ENCODE results near the gene ISM1.

Gene ISM1

DNA sequence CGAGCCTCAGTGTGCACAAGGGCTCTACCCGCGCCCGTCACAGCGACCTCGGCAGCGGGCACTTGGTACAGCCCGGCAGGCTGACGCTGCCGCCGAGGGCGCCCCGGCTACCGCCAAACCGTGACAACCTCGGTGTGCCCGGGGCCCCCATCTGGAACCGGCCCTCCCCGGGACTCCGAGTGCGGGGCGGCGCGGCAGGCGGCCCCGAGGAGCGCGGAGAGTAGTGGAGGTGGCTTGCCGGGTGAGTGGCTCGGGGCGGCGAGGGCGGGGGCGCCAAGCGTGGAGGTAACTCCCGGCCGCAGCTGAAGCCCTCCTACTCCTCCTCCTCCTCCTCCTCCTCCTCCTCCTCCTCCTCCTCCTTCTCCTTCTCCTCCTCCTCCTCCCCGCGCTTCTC is at the start of gene ISM1:
ISM1 (plus strand) TSS at position 371 of the 394 bp plus-strand sequence. CDS start 503 bp downstream, outside the sequence.
- no peak for DNase-seq (ENCODE audit: low read depth)

DNA sequence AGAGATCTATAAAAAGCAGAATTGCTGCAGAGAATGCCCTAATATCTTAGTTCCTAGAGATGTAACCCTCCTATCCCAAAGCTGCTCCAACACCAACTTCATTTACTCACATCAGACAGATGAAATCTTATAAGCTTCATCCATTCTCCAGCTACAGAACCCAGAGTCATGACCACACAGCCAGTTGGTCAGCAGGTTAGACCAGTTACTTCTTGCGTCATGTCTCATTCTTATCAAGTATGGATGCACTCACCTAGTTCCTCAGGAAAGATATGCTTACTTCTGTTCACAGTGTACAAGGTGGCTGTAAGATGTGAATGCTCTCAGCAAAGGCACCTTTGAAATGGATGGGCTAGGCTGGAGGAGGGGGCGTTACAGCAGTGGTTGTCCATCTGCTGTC is 47.9 kb upstream of the ISM1 start:
- DNase-seq (ENCODE audit: low read depth): no peak

DNA sequence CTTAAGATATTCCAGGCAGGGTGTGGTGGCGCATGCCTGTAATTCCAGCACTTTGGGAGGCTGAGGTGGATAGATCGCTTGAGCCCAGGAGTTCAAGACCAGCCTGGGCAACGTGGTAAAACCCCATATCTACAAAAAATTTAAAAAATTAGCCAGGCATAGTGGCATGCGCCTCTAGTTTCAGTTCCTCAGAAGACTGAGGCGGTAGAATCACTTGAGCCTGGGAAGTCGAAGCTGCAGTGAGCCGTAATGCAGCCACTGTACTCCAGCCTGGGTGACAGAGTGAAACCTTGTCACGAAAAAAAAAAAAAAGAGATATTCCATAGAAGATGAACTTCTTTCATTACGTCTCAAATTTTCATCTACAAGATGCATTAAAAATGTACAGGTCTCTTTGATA is 46.7 kb upstream of the ISM1 start:
- DNase-seq (ENCODE audit: low read depth): no peak

DNA sequence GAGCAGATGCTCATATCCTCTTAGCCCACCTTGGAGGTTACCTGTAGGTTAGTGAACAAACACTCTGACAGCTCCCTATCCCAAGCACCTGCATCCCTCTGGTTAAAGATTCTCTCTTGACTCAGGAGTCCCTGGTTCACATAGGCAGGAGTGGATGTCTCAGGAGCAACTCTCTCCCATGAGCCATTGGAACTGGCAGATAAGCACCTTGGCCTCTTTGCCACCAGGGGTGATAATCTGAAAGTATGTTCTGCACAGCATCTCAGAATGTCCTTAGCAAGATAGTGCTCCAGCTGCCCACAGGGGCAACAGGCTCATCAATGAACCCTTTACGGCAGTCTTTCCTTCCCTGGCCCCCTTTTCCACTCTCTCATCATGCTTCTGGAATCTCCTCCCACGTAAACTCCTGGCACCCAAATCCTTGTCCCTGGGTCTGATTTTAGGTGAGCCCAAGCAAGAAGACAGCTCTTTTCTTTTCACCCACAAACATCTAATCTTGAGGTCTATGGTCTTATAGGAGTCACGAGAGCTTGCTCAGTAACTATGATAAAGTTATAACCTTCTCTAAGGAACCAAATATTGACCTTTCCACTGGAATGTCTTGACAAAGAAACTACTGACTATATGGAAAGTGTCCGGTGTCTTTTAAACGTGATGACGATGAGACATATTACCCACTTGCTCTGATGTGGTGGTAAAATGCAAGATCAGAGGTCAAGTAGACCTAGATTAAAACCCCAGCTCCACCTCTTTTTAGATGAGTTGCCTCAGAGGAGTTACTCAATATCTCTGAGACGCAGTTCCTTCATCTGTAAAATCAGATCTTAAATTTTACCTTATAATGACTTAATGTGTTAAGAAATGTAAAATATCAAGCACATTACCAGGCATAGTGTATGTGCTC is 39.8 kb upstream of the ISM1 start:
- DNase-seq (ENCODE audit: low read depth): no peak

DNA sequence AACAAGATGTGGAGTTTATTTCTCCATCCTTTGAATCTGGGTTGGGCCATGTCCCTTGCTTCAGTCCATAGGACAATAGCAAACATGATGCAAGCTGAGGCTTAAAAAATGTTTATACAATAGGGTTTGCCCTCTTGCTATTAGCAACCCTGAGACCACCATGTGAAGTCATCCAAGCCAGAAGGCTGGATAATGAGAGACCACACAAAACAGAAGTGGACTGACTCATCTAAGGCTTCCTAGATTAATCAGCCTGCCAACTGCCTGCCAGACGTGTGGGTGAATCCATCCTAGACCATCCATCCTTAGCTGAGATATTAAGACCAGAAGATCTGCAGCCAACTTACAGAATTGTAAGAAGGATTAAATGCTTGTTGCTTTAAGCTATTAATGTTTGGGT is 38.1 kb upstream of the ISM1 start:
- DNase-seq (ENCODE audit: low read depth): no peak

DNA sequence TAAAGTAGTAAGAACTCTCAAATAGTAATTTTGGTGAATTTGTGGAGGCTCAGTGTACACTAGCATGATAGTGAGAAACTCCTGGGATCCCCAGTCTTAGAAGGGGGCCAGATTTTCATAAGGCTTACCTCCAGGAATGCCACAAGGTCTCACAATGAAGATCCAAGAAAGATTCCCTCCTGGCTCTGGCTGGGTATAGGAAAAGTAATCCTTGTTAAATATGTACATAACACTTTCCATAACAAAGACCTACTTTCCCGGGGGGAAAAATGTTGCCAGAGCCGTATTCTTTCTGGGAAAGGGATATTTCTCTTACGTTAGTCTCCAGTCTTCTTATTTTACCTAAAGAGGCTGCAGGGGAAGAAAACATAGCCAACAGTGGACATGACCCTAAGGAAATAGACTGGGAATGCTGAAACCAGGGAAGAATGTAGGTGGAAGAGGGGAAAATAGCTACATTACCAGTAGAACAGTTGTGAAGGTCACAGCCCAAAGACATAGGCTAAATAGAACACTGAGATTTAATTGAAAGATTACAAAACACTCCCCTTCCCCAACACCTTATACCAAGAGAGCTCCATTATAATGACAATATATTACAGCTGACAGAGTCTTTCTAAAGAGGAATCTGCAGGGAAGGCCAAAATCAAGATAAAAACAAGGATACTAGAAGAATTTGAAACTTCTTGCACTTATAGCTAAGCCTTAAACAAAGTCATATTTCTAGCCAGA is 34.9 kb upstream of the ISM1 start:
- no peak for DNase-seq (ENCODE audit: low read depth)

DNA sequence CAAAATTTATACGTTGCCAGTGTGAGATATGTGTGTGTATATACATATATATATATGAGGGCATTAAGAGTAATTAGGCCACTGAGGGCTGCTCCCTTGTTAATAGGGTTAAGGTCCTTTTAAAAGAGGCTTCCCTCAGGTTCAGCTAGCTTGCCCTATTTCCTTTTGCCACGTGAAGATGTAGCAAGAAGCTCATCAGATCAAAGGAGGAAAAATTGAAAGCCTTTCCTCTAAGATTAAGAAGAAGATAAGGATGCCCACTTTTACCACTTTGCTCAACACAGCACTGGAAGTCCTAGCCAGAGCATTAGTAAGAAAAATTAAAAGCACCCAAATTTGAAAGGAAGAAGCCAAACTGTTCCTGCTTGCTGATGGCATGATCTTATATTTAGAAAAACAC is 33.2 kb upstream of the ISM1 start:
- DNase-seq (ENCODE audit: low read depth): no peak

DNA sequence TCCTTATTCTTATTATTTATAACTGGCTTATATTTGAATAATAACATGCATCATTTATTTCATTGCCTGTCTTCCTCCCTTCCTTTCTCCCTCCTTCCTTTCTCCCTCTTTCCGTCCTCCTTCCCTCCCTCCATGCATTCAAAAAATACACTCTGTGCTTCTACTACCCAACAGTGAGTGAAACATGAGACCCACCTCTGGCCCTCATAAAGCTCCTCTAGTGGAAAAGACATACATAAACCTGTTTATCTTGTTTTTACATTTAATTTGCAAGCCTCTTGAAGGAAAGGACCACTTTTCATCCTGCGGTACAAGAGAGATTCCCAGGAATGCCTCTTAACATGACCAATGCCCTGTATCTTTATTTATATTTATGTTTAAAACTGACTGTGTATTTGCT is 21.8 kb upstream of the ISM1 start:
- no peak for DNase-seq (ENCODE audit: low read depth)

DNA sequence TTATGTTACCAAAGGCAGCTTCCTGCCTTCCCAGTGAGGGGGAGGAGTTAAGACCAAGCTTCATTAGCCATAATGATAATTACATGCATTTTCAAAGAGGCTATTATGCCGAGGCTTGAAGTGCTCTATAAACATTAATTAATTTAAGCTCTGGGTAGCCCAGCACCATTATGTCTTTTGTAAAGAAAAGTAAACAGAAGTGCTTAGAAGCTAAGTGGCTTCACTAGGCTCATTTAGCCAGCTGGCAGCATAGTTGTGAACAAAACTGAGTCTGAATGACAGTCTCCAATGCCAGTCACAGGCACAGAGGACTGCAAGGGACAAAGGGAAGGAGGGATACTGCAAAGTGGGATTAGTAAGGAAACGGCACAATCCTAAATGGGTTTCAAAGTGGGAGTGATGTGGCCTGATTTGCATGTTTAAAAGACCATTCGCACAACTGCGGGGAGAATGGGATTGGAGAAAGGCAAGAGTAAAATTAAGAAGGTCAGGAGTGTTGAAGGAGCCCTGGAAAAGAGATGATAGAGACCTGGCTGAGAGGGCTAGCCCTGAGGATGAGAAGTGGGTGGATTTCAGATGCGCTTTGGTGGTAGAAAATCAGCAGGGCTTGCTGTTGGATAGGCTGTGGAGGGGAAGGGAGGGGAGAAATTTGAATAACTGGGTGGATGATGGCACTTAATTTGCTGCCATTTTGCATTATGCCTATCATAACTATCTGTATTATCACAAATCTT is 20.1 kb upstream of the ISM1 start:
- DNase-seq (ENCODE audit: low read depth): no peak

DNA sequence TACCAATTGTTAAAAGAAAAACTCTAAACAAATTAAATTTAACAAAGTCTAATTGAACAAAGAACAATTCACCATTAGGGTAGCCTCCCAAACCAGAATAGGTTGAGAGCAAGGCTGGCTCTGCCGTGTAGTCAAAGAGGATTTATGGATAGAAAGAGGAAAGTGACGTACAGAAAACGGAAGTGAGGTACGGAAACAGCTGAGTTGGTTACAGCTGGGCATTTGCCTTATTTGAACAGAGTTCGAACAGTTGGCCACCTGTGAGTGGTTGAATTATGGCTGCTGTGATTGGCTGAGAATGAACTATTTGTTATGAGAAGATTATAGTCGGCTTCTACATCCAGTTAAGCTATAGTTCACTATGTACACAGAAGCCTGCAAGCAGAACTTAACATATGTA is 18.5 kb upstream of the ISM1 start:
- DNase-seq (ENCODE audit: low read depth): no peak

DNA sequence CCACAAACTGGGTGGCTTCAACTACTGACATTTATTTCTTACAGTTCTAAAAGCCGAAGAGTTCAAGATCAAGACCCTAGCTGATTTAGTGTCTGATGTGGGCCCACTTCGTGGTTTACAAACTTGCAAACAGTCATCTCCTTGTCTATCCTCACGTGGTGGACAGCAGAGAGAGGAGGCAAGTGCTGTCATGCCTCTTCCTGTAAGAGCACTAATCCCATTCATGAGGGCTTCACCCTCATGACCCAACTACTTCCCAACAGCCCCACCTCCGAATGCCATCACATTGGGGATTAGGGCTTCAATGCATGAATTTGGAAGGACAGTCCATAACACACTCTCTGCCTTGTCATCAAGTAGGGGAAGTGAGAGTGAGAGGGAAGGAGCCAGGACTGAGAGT is 15.6 kb upstream of the ISM1 start:
- no peak for DNase-seq (ENCODE audit: low read depth)

DNA sequence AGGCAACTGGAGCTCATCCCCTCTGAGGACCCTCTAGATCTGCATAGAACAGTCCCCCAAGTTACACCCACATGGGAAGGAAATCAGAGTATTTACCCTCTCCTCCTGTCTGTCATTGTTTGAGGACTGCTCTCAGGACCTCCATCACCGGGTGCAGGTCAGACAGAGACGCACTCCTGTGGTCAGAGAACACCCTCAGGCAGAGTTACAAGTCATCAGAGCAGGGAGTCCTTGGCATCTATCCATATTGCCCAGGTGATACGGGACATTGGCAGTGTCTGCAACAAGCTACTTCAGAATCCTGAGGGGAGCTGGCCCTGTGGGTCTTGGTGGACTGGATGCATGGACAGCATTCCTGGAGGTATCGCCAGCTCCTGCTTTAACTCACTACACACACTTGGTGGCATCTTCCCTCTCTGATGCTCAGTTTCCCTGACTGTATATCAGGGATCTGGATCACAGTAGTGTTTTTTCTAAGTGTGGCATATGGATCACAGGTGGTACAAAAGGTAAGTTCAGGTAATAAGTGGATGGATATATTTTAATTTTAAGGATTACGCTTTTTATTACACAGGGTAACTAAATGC is 15.1 kb upstream of the ISM1 start:
- DNase-seq (ENCODE audit: low read depth): no peak

DNA sequence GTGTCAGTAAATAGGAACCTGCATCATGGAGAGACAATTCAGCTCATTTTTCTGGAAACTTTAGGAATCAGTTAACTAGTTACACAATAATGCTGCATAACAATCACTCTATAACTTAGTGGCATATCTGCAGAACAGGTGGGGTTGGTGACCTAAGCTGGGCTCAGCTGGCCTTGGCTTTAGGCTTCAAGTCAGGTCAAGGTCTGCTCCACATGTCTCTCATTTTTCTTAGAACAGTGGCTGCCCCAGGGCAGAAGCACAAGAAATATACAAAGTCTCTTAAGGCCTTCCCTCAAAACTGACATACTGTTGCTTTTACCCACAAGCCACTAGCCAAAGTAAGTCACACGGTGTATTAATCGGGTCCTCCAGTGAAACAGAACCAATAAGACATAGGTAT is 14.1 kb upstream of the ISM1 start:
- no peak for DNase-seq (ENCODE audit: low read depth)

DNA sequence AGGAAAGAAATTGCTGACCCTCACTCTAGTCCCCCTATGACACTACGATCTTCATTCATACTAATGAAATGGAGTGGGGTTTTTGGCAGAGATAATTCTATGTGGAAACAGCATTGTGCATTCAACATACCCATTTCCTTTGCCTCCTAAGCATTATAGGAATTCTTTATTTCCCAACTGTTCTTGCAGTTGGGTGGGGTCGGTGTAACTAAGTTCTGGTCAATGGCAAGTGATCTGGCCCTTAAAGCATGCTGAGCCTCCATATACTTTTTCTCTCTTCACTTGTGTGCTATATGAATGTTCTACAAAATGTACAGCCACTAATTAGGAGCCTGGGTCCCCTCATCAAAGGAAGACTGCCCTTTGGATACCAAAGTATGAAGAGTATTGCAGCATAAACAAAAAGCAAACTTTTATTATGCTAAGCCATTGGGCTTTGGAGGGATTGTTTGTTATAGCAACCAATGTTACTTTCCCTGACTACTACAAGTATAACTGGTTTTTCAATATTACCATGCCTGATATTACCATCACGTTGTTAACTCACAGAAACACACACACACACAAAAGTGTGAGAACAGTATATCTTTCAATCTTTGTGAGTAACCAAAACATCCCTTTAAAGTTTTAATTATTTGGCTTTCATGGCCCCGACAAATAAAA is 9.0 kb upstream of the ISM1 start:
- no peak for DNase-seq (ENCODE audit: low read depth)

DNA sequence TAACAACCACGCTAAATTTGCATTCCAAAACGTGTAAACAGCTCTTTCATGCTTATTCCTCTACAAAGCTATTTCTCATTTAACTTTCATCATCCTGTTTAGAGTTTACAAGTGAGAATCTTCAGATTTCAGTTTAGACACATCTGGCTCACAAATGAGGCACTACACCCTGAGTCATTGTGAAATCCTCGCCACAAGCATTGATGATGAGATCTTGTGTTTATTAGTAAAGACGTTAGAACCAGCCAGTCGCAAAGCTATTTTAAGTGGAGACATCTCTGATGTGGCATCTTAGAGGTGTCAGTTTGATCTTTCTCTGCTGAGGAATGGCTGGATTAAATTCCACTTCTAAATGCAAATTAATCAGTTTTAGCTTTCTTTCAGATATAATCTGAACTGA is 8.3 kb upstream of the ISM1 start:
- DNase-seq (ENCODE audit: low read depth): no peak

DNA sequence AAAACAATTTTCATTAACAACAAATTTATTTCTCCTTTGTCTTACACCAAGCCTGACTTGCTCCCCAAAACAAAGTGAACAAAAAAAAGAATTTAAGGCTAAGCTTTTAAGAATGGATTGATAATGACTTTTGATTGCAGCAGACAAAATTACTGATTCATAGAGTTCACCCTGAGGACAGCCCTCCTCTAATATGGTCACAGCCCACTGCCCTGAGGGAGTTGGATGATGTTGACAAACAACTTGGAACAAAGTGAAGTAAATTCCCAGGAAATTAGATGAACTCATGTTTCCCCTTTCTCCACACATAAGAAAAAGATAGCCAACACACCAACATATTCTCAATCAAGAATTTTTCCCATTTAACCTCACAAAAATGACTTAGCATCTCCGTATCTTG is 7.7 kb upstream of the ISM1 start:
- no peak for DNase-seq (ENCODE audit: low read depth)

DNA sequence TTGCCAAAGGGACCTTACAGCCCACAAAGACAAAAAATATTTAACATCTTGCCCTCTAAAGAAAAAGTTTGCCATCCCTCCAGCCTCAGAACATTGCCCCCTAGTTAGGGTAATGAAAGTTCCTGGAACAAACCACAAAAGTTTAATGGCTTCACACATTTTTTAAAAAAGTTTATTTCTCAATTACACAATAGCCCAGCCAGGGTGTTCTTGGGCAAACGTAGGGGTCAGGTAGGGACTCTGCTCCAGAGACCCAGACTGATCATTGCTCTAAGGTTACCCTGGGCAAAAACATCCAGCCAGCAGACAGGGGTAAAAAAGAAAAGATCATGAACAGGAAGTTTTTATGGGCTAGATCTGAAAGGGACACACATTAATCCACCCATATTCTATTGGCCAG is 4.5 kb upstream of the ISM1 start:
- DNase-seq (ENCODE audit: low read depth): no peak

DNA sequence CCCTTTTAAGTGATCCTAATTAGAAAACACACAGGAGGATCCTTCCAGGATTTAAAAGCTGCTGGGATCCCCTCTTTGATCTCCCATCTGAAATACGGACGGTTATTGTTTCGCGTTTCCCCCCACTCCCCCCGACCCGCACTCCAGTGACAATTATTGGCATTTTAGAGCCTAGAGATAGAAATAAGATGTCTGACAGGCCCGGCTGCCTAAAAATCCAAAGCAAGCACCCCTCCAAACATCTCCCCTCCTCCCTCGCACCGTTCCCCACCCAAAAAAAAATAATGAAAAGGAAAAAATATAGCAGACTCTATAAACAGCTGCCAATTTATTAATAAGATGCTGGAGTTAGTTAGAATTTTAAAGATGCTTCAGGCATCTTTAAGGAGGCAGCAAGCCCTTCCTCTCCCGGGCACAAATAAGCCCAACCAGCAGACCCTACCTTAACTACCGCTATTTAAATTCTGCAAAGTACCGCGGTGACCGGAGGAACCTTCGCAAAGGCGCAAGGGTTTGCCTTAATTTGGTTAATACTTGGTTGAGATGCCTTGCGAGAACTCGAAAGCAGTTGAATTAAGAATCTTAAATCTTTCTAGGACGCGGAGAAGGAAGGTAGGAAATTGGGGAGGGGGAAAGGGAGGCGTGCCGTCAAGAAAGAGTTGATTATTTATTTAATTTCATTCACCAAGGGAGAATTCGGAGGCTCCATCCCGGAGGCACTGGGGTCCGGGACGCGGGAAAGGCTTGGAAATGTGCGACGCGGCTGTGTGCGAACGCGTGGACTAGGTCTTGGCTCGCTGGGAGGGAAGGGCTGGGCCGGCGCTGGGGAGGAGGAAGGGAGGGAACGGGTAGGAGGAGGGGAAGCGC is 1.5 kb upstream of the ISM1 start:
- DNase-seq (ENCODE audit: low read depth): no peak

DNA sequence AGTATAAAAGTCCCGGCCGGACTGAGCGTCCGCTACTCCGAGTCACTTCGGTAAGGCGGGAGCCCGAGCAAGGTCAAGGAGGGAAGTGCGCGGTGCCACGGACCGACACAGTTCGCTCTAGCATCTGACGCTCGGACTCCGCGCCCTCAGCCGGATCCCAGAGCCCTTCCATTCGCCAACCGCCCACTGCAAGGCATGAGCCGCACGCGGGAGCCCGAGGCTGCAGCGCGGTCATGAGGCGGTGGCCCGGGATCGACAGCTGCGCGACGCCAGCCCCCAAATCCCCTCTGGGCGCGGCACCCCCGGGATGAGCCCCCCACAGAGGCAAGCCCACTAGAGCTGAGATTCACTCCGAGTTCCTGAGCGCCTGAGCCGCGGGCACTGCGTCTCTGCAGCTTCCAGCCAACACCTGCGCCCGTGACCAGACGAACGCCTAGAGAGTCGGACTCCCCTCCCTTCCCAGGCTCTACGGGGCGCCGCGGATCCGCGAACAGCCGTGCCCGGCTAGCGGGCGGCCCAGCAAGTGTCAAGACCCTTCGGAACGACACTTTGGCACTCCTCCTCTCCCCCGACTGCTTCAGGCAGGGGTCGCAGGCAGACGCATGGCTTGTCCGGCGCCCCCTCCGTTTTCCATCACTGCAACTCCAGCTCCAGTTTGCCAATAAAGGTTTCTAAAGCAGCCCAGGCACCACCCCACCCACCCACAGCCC is 725 bp upstream of the ISM1 start:
- DNase-seq (ENCODE audit: low read depth): no peak

DNA sequence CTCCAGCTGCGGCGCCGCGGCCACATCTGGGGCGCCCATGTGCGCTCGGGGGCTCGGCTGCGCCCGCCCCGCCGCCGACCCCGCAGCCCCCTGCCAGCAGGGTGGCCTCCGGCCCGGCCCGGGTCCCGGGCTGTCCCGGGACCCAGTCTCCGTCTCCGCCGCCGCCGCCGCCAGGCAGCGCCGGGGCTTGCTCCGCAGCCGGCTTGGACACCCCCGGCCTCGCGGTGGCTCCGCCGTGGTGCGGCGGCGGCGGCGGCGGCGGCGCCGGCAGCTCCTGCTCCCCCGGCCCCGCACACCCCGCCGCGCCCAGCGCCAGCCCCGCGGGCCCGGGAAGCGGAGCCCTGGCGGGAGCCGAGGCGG is 219 bp downstream of the ISM1 start:
- no peak for DNase-seq (ENCODE audit: low read depth)

All from T-helper 22 cell (primary cell).